CD4-positive, CD25-positive, alpha-beta regulatory T cell (primary cell): ENCODE measurements around the gene HVCN1. TPM values are rescaled to one million over a fixed set of nuclear protein-coding genes. Genes with fewer than 3 reads are reported as not detected.
"Not testable (repeated sequence)": the region's sequence is repeated elsewhere in the genome, so short reads cannot be mapped to it uniquely, and the experiment has no call there.

ENCODE experiments used
- ATAC-seq, 2 donors: fragments of 150-1000 bp; cut with Tn5 transposase; one replicate each; pipeline ENCODE4 v1.10.0; 2021; ENCODE audit warnings: low read depth in 2 of 2, moderate number of reproducible peaks in 2 of 2, moderate library complexity in 1 of 2
- DNase-seq, 3 donors: peaks; one replicate each; pipeline versions ENCODE4 v3.0.0 to v3.0.0-alpha.2; 2012 to 2022; ENCODE audit warnings: mixed read lengths in 1 of 3
- H3K27ac ChIP-seq: one replicate; pipeline ENCODE4 v1.7.0; 2013; ENCODE audit warnings: mild to moderate bottlenecking, low read length; ENCODE audit not compliant: insufficient read depth, poor library complexity, severe bottlenecking
- H3K27me3 ChIP-seq: one replicate; pipeline ENCODE4 v1.7.0; 2013; ENCODE audit warnings: low read length; ENCODE audit not compliant: control insufficient read depth, insufficient read depth
- H3K36me3 ChIP-seq: one replicate; pipeline ENCODE4 v1.7.0; 2013; ENCODE audit warnings: mild to moderate bottlenecking, low read length, moderate library complexity; ENCODE audit not compliant: control insufficient read depth, insufficient read depth
- H3K4me1 ChIP-seq: 2 replicates; pipeline ENCODE4 v1.7.0; 2013; ENCODE audit warnings: mild to moderate bottlenecking, low read length; ENCODE audit not compliant: insufficient read depth, control insufficient read depth, poor library complexity, severe bottlenecking
- H3K4me3 ChIP-seq: one replicate; pipeline ENCODE4 v1.7.0; 2013; ENCODE audit warnings: low read depth, mild to moderate bottlenecking, low read length, moderate library complexity
- H3K9me3 ChIP-seq, 2 experiments: 1 replicate in 1 of 2; 2 replicates in 1 of 2; pipeline ENCODE4 v1.7.0; 2013; ENCODE audit warnings: low read length in 2 of 2, mild to moderate bottlenecking in 1 of 2, moderate library complexity in 1 of 2; ENCODE audit not compliant: control insufficient read depth in 2 of 2
- H3K27ac Mint-ChIP-seq, 3 donors: one replicate each; pipeline ENCODE4 v1.8.0; 2020 to 2022; ENCODE audit warnings: mild to moderate bottlenecking in 3 of 3, mixed read lengths in 3 of 3, moderate library complexity in 2 of 3
- H3K27me3 Mint-ChIP-seq: one replicate; pipeline ENCODE4 v1.8.0; 2022; ENCODE audit warnings: mild to moderate bottlenecking, mixed read lengths
- H3K36me3 Mint-ChIP-seq: one replicate; pipeline ENCODE4 v1.8.0; 2020; ENCODE audit warnings: mixed read lengths
- H3K4me1 Mint-ChIP-seq, 4 donors: one replicate each; pipeline ENCODE4 v1.8.0; 2020 to 2022; ENCODE audit warnings: mixed read lengths in 4 of 4, mild to moderate bottlenecking in 1 of 4
- H3K4me3 Mint-ChIP-seq, 4 donors: one replicate each; pipeline ENCODE4 v1.8.0; 2020 to 2022; ENCODE audit warnings: mild to moderate bottlenecking in 4 of 4, mixed read lengths in 4 of 4, moderate library complexity in 3 of 4
- H3K9me3 Mint-ChIP-seq, 7 donors: one replicate each; pipeline ENCODE4 v1.8.0; 2020 to 2022; ENCODE audit warnings: mixed read lengths in 7 of 7, mild to moderate bottlenecking in 3 of 7, moderate library complexity in 2 of 7
- polyA plus RNA-seq, 4 donors: library from polyadenylated mRNA; unstranded; fragments of 300-500 nt; fragmentation: Illumina TruSeq; gene quantifications; one replicate each; pipeline ENCODE4 v1.2.3, GENCODE V29; 2021
- total RNA-seq: library from RNA; stranded (reverse); gene quantifications from one replicate; pipeline ENCODE4 v1.2.3, GENCODE V29; 2022

The HVCN1 gene
- total and polyA plus RNA-seq, 5 donors from 2014 or later, result 6.1 to 50.0 (median 22.1) TPM

DNA sequence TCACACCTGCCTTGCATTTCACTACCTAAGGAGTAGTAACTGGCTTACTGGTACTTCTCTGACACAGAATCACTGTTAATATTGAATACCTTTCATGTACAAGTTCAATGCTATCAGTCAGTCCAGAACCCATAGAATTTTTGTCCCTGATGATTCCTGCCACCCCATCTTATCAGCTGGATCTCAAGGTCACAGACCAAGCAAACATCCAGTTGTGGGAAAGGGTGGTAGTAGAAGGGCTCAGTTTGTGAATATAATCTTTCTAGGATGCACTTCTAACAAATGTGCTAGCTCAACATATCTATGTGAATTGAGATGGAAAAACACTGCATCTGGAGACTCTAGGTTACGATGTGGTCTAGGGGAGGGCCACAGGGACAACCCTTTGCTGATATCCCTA, 39.7 kb upstream of the HVCN1 start:
- Mint-ChIP-seq H3K9me3 (no peaks in the 10 kb centered on the region), H3K4me1 (peaks cover 32 to 72% (median 58%) of the 10 kb centered on the region in 4 donors), H3K27me3 (no peaks in the 10 kb centered on the region), H3K27ac (peak overlapping the region; percentile 9 to 93 (median 79)), H3K36me3 (peaks cover 46% of the 10 kb centered on the region), H3K4me3 (peak overlapping the region; percentile 6 to 90 (median 39))
- ATAC-seq, result no peak
- Histone ChIP-seq H3K27me3 (no peaks in the 10 kb centered on the region), H3K27ac (peak overlapping the region; percentile 76), H3K4me1 (peaks cover 41% of the 10 kb centered on the region), H3K36me3 (peaks cover 86% of the 10 kb centered on the region), H3K4me3 (no peak overlapping the region), H3K9me3 (no peaks in the 10 kb centered on the region)
- DNase-seq, result no peak

DNA sequence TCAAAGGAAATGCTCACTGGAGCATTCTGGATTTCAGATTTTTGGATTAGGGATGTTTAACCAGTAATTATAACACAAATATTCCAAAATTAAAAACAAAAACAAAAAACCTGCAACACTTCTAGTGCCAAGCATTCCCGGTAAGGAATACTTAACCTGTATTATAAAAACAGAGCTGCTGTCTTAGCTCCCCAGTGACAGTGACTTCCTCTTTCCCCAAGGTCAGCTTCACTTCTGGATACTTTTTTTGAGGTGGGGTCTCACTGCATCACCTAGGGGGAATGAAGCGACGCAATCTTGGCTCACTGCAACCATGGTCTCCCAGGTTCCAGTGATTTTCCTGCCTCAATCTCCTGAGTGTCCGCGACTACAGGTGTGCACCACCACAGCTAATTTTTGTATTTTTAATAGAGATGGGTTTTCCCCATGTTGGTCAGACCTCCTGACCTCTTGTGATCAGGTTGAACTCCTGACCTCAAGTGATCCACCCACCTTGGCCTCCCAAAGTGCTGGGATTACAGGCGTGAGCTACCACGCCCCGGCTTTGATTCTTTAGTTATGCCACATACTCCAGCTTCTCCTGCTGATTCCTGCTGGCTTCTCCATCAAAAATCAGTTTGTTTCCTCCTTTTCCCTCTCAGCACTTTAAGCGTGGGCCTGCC, 37.9 kb upstream of the HVCN1 start:
- H3K4me3 Mint-ChIP-seq, result peak overlapping the region in 1 of 4 donors; percentile 19
- Histone ChIP-seq H3K4me3 (no peak overlapping the region), H3K9me3 (no peaks in the 10 kb centered on the region), H3K27ac (peak overlapping the region; percentile 76), H3K4me1 (peaks cover 30% of the 10 kb centered on the region), H3K36me3 (peaks cover 91% of the 10 kb centered on the region), H3K27me3 (no peaks in the 10 kb centered on the region)
- peak overlapping the region in 2 of 3 donors; percentile 83 to 93 for H3K27ac Mint-ChIP-seq
- peaks cover 48% of the 10 kb centered on the region for H3K36me3 Mint-ChIP-seq
- no peak for DNase-seq
- no peaks in the 10 kb centered on the region for H3K27me3 Mint-ChIP-seq
- ATAC-seq, result no peak
- no peaks in the 10 kb centered on the region for H3K9me3 Mint-ChIP-seq
- H3K4me1 Mint-ChIP-seq, result peaks cover 24 to 60% (median 46%) of the 10 kb centered on the region in 4 donors

DNA sequence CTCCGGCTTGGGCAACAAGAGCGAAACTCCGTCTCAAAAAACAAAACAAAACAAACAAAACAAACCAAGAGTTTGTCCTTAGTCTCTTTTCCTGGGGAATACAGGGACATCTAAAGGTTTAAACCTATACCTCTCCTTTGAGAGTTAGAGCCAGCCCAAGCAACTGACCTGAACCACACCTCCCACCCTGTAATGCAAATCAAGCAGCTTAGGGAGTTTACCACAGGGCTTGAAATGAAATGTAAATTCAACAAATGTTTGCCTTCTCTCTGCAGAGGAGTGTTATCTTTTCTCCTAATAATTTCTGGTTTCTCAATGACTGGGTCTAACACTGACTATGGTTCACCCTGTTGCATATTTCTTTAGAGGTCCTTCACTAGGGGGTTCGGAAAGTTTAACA, 37.1 kb upstream of the HVCN1 start:
- Mint-ChIP-seq H3K27ac (peak overlapping the region in 2 of 3 donors; percentile 38 to 39), H3K9me3 (no peaks in the 10 kb centered on the region), H3K36me3 (peaks cover 49% of the 10 kb centered on the region), H3K4me3 (no peak overlapping the region), H3K27me3 (no peaks in the 10 kb centered on the region), H3K4me1 (peaks cover 23 to 53% (median 40%) of the 10 kb centered on the region in 4 donors)
- ATAC-seq (no peak), DNase-seq (no peak)
- Histone ChIP-seq H3K27me3 (no peaks in the 10 kb centered on the region), H3K4me3 (no peak overlapping the region), H3K9me3 (no peaks in the 10 kb centered on the region), H3K4me1 (peaks cover 22% of the 10 kb centered on the region), H3K36me3 (peaks cover 91% of the 10 kb centered on the region), H3K27ac (no peak overlapping the region)

DNA sequence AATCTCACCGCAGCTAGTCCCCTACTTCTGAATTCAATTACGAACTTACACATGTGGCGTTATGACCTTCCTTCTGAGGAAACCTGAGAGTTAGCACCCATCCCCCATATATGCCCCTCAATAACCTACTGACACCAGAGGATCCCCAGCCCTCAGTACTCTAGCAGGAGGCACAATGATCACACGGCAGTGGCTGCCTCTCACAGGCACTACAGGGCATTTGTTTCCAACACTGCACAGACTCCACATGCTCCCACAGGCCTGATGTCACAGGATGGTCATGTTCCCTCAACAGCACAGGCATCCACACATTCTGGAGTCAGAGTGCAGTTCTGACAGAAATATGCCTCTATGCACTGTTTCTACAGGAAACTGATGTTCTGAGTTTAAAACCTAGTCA, 36.4 kb upstream of the HVCN1 start:
- H3K36me3 ChIP-seq, result peaks cover 91% of the 10 kb centered on the region
- peaks cover 23 to 46% (median 33%) of the 10 kb centered on the region in 4 donors for H3K4me1 Mint-ChIP-seq
- H3K9me3 ChIP-seq, result no peaks in the 10 kb centered on the region
- no peak for ATAC-seq
- H3K27me3 Mint-ChIP-seq, result no peaks in the 10 kb centered on the region
- H3K4me3 ChIP-seq, result no peak overlapping the region
- H3K36me3 Mint-ChIP-seq, result peaks cover 54% of the 10 kb centered on the region
- no peaks in the 10 kb centered on the region for H3K27me3 ChIP-seq
- peaks cover 20% of the 10 kb centered on the region for H3K4me1 ChIP-seq
- no peak overlapping the region for H3K27ac ChIP-seq
- no peaks in the 10 kb centered on the region for H3K9me3 Mint-ChIP-seq
- no peak for DNase-seq
- peak overlapping the region in 2 of 3 donors; percentile 26 to 62 for H3K27ac Mint-ChIP-seq
- H3K4me3 Mint-ChIP-seq, result no peak overlapping the region

DNA sequence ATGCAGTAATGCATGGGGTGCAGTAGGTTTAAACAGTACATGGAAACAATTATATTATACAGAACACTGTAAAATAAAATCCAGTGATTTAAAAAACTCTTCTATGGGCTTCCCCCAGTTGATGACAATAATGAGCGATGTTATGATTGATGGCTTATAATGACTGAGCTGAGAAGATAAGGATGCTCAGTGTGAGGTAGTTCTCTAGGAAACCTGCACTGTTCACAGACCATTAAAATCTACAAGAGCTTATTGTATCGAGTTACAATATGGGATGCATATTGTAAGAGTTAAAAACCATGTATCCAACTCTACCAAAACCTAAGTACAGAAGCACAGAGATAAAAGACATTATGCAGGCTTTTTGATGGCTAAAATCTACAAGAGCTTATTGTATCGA, 34.0 kb upstream of the HVCN1 start:
- peaks cover 95% of the 10 kb centered on the region for H3K36me3 ChIP-seq
- H3K9me3 Mint-ChIP-seq, H3K27ac ChIP-seq, H3K27me3 ChIP-seq, H3K4me3 ChIP-seq, ATAC-seq, DNase-seq, H3K9me3 ChIP-seq, H3K27me3 Mint-ChIP-seq, H3K4me3 Mint-ChIP-seq, H3K27ac Mint-ChIP-seq: not testable (repeated sequence)
- H3K36me3 Mint-ChIP-seq, result peaks cover 62% of the 10 kb centered on the region
- H3K4me1 Mint-ChIP-seq, result peaks cover 16 to 30% (median 22%) of the 10 kb centered on the region in 4 donors
- H3K4me1 ChIP-seq, result peaks cover 13% of the 10 kb centered on the region

DNA sequence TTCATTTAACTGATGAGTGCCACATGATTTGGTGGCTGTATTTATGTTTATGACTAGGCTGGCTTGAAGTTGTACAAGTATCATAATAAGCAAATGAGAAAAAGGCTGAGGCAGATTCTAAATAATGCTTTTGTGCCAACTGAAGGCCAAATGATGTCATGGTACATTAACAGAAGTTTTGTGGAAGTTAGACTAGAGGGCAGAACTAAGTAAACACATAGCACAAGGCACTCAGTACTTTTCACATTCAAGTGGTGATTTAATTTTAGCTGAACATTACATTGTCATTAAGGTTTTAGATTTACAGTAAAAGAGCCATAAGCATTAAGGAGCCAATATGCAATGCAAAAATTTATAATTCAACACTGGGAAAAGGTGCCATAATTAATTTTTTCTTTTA, 32.7 kb upstream of the HVCN1 start:
- Histone ChIP-seq H3K4me1 (peaks cover 2% of the 10 kb centered on the region), H3K36me3 (peaks cover 95% of the 10 kb centered on the region), H3K4me3 (no peak overlapping the region), H3K27me3 (no peaks in the 10 kb centered on the region), H3K9me3 (no peaks in the 10 kb centered on the region), H3K27ac (no peak overlapping the region)
- no peaks in the 10 kb centered on the region for H3K9me3 Mint-ChIP-seq
- no peaks in the 10 kb centered on the region for H3K27me3 Mint-ChIP-seq
- ATAC-seq, result no peak
- H3K4me1 Mint-ChIP-seq, result peaks cover 11 to 21% (median 15%) of the 10 kb centered on the region in 4 donors
- H3K36me3 Mint-ChIP-seq, result peaks cover 62% of the 10 kb centered on the region
- DNase-seq, result no peak
- peak overlapping the region in 2 of 3 donors; percentile 20 to 35 for H3K27ac Mint-ChIP-seq
- no peak overlapping the region for H3K4me3 Mint-ChIP-seq

DNA sequence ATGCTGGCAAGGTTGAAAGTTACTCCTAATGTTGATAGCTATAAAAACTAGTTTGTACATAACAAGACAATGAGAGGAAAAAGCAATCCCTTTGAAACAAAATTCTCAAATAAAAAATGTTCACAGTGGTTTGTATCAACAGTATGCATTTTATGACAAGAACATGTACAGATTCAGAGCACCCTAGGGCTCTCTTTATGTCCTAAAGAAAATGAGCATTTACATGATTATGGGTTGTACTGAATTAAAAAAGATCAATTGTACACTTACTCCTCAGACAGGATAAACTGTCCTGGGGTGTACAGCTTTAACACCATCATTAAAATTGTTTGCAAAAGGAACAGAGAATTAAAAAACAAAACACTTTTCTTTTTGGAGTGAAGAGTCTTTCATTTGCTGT, 31.6 kb upstream of the HVCN1 start:
- H3K9me3 ChIP-seq, result no peaks in the 10 kb centered on the region
- H3K4me1 ChIP-seq, result no peaks in the 10 kb centered on the region
- peaks cover 5 to 14% (median 13%) of the 10 kb centered on the region in 4 donors for H3K4me1 Mint-ChIP-seq
- no peaks in the 10 kb centered on the region for H3K27me3 Mint-ChIP-seq
- H3K4me3 Mint-ChIP-seq, result no peak overlapping the region
- H3K27me3 ChIP-seq, result no peaks in the 10 kb centered on the region
- no peak overlapping the region for H3K4me3 ChIP-seq
- no peak overlapping the region for H3K27ac ChIP-seq
- peaks cover 57% of the 10 kb centered on the region for H3K36me3 Mint-ChIP-seq
- H3K9me3 Mint-ChIP-seq, result no peaks in the 10 kb centered on the region
- peaks cover 88% of the 10 kb centered on the region for H3K36me3 ChIP-seq
- DNase-seq (no peak), ATAC-seq (no peak)
- H3K27ac Mint-ChIP-seq, result peak overlapping the region in 1 of 3 donors; percentile 19
